ENCODE measurements around the gene ADAMTS15. TPM values are rescaled to one million over a fixed set of nuclear protein-coding genes. Genes with fewer than 3 reads are reported as not detected.

The ADAMTS15 gene
- total RNA-seq, 1 donor from 2014 or later, result 15.7 TPM

DNA sequence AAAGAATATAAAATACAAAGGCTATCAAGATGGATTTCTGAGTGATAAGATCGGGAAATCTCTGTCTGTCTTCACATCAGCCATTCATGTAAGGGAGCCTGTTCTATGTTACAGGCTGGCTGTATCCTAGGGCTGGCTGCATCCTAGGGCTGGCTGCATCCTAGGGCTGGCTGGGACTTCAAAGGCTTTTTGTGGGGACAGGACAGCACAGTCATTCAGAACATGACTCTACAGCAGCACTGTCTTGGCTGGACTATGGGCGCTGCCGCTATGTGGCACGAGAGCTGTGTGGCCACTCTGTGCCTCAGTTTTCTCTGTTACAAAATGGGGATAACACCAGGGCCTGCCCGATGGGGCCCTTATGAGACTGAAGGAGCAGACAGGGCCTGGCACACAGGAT lies 30.2 kb upstream of the ADAMTS15 start:
- H3K36me3 ChIP-seq (ENCODE audit: control insufficient read depth in 3 of 3, insufficient read depth in 3 of 3, low read length in 3 of 3), result no peaks in the 10 kb centered on the region
- H3K4me1 ChIP-seq (ENCODE audit: control insufficient read depth in 3 of 3, insufficient read depth in 3 of 3, low read length in 3 of 3), result peaks cover 3 to 16% (median 13%) of the 10 kb centered on the region in 3 donors
- H3K27ac ChIP-seq (ENCODE audit: low read depth, low read length), result no peak overlapping the region
- H3K27me3 ChIP-seq (ENCODE audit: control insufficient read depth in 3 of 3, insufficient read depth in 3 of 3, low read length in 3 of 3), result peaks cover 11 to 22% (median 14%) of the 10 kb centered on the region in 3 donors
- no peak overlapping the region for H3K4me3 ChIP-seq (ENCODE audit: low read length in 3 of 3)
- no peaks in the 10 kb centered on the region for H3K9me3 ChIP-seq (ENCODE audit: control insufficient read depth in 3 of 3, low read length in 3 of 3)
- peak overlapping the region in 1 of 3 donors; percentile 54 for H3K9ac ChIP-seq (ENCODE audit: low read depth in 1 of 3, low read length in 3 of 3)

DNA sequence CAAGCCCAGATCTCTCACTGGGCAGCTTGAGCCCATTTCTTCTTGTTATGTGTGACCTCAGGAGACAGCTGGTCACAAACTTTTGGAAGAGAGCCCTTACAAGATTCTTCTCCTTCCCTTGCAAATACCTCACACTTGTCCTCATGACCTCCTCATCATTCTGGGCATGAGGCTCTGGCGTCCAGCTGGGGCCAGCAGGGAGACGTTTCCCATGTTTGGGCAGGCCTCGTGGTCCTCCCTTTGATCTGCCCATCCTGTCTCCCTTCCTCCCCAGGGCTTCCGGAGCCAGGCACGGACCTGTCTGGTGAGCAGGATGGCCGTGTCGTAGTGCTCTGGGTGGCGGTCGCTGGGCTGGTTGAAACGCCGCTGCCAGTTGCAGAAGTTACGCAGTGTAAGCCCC lies 29.7 kb upstream of the ADAMTS15 start:
- Histone ChIP-seq H3K9me3 (ENCODE audit: control insufficient read depth in 3 of 3, low read length in 3 of 3) (no peaks in the 10 kb centered on the region), H3K36me3 (ENCODE audit: control insufficient read depth in 3 of 3, insufficient read depth in 3 of 3, low read length in 3 of 3) (no peaks in the 10 kb centered on the region), H3K27ac (ENCODE audit: low read depth, low read length) (no peak overlapping the region), H3K4me1 (ENCODE audit: control insufficient read depth in 3 of 3, insufficient read depth in 3 of 3, low read length in 3 of 3) (peaks cover 3 to 11% (median 11%) of the 10 kb centered on the region in 3 donors), H3K9ac (ENCODE audit: low read depth in 1 of 3, low read length in 3 of 3) (no peak overlapping the region), H3K27me3 (ENCODE audit: control insufficient read depth in 3 of 3, insufficient read depth in 3 of 3, low read length in 3 of 3) (peaks cover 11 to 22% (median 14%) of the 10 kb centered on the region in 3 donors), H3K4me3 (ENCODE audit: low read length in 3 of 3) (no peak overlapping the region)

DNA sequence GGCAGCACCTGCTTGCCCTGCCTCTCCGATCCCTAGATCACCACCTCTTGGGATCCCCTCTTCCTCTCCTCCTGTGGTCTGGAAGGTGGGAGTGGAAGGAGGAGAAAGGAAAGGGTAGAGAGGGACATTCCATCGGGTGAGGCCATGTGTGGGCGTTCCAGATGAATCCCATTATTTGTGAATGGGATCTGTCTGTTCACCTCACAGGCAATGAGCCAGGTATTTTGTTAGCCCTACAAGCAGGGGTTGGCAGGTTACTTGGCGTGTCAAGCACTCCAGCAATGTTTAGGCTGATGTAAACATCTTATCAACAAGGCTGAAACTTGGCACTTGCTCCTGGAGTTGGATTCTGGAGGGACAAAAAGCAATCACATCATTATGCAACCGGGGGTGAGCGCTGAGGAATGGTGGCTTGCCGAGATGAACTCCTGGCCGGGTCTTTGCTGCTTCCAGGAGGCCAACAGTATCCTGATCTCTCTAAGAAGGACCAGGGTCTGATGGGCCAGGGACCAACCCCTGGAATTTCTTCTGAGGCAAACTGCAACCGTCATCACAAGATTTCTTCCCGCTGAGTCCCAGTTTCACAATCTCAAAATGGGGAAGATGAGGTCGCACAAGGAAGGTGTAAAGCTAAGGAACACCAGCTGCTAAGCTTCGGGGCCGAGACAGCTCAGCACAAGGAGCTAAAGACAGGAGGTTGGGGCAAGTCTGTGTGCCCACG lies 27.8 kb upstream of the ADAMTS15 start:
- H3K9ac ChIP-seq (ENCODE audit: low read depth in 1 of 3, low read length in 3 of 3), result no peak overlapping the region
- no peak overlapping the region for H3K4me3 ChIP-seq (ENCODE audit: low read length in 3 of 3)
- no peaks in the 10 kb centered on the region for H3K36me3 ChIP-seq (ENCODE audit: control insufficient read depth in 3 of 3, insufficient read depth in 3 of 3, low read length in 3 of 3)
- peaks cover 11 to 23% (median 12%) of the 10 kb centered on the region in 3 donors for H3K27me3 ChIP-seq (ENCODE audit: control insufficient read depth in 3 of 3, insufficient read depth in 3 of 3, low read length in 3 of 3)
- H3K9me3 ChIP-seq (ENCODE audit: control insufficient read depth in 3 of 3, low read length in 3 of 3), result no peaks in the 10 kb centered on the region
- H3K4me1 ChIP-seq (ENCODE audit: control insufficient read depth in 3 of 3, insufficient read depth in 3 of 3, low read length in 3 of 3), result peaks cover 3 to 11% (median 10%) of the 10 kb centered on the region in 3 donors
- no peak overlapping the region for H3K27ac ChIP-seq (ENCODE audit: low read depth, low read length)

DNA sequence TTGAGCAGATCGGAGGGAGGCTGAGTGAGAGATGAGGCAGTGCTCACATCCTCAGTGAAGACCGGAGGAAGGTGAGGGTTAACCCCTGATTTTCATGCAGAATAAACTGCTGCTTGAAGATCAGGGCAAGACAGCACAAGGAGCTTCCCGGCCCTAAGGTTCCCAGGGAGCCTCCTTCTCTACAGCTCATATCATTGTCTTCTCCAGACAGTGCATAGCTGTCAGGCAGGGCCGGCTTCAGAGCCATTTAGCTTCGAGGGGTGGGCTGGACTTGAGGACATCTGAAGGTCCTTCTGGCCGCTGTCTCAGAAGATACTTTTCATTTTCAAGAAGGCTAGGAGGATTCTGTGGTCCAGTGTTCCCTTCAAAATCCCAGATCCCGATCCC lies 27.3 kb upstream of the ADAMTS15 start:
- Histone ChIP-seq H3K9ac (ENCODE audit: low read depth in 1 of 3, low read length in 3 of 3) (no peak overlapping the region), H3K27me3 (ENCODE audit: control insufficient read depth in 3 of 3, insufficient read depth in 3 of 3, low read length in 3 of 3) (peaks cover 10 to 21% (median 12%) of the 10 kb centered on the region in 3 donors), H3K27ac (ENCODE audit: low read depth, low read length) (no peak overlapping the region), H3K4me3 (ENCODE audit: low read length in 3 of 3) (no peak overlapping the region), H3K36me3 (ENCODE audit: control insufficient read depth in 3 of 3, insufficient read depth in 3 of 3, low read length in 3 of 3) (no peaks in the 10 kb centered on the region), H3K9me3 (ENCODE audit: control insufficient read depth in 3 of 3, low read length in 3 of 3) (no peaks in the 10 kb centered on the region), H3K4me1 (ENCODE audit: control insufficient read depth in 3 of 3, insufficient read depth in 3 of 3, low read length in 3 of 3) (peaks cover 3 to 11% (median 10%) of the 10 kb centered on the region in 3 donors)

GRCh38 chr11:130421697-130422096 lies 26.7 kb upstream of the ADAMTS15 start:
- Histone ChIP-seq H3K9me3 (ENCODE audit: control insufficient read depth in 3 of 3, low read length in 3 of 3) (no peaks in the 10 kb centered on the region), H3K4me3 (ENCODE audit: low read length in 3 of 3) (no peak overlapping the region), H3K9ac (ENCODE audit: low read depth in 1 of 3, low read length in 3 of 3) (no peak overlapping the region), H3K27ac (ENCODE audit: low read depth, low read length) (no peak overlapping the region), H3K36me3 (ENCODE audit: control insufficient read depth in 3 of 3, insufficient read depth in 3 of 3, low read length in 3 of 3) (no peaks in the 10 kb centered on the region), H3K4me1 (ENCODE audit: control insufficient read depth in 3 of 3, insufficient read depth in 3 of 3, low read length in 3 of 3) (peaks cover 4 to 14% (median 13%) of the 10 kb centered on the region in 3 donors), H3K27me3 (ENCODE audit: control insufficient read depth in 3 of 3, insufficient read depth in 3 of 3, low read length in 3 of 3) (peaks cover 12 to 26% (median 17%) of the 10 kb centered on the region in 3 donors)

DNA sequence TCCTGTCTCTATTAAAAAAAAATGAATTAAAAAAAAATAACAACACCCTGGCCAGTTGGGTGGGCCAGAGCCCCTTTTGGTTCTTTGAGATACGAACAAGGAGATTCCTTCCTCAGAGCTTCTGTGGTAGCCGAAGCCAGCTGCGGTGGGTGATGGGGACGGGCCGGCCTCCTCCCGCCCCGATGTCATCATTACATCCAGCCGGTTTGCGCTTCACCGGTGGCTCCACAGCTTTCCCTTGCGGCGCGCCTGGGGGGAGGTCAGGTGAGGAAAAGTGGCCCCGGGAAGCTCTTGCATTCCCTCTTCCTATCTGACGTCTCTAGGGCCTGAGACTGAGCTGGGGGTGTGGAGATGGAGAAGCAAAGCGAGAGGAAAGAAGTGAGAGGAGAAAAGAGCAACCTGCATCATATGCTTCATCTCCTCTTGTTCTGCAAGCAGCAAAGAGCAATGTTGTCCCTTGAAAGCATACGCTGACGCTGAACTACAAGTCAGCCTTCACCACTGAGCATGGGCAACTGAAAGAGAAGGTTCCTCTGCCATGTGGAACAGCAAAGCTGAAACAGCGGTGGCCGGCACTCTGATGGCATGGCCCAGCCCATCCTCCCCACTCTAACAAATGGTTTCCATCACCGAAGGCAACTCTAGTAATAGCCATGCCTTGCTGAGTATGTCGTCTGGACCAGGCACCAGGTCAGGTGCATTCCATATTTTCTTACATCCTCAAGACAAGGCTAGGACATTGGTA lies 26.0 kb upstream of the ADAMTS15 start:
- H3K27ac ChIP-seq (ENCODE audit: low read depth, low read length), result no peak overlapping the region
- H3K9ac ChIP-seq (ENCODE audit: low read depth in 1 of 3, low read length in 3 of 3), result no peak overlapping the region
- no peaks in the 10 kb centered on the region for H3K36me3 ChIP-seq (ENCODE audit: control insufficient read depth in 3 of 3, insufficient read depth in 3 of 3, low read length in 3 of 3)
- peaks cover 19 to 33% (median 23%) of the 10 kb centered on the region in 3 donors for H3K27me3 ChIP-seq (ENCODE audit: control insufficient read depth in 3 of 3, insufficient read depth in 3 of 3, low read length in 3 of 3)
- peaks cover 7 to 21% (median 18%) of the 10 kb centered on the region in 3 donors for H3K4me1 ChIP-seq (ENCODE audit: control insufficient read depth in 3 of 3, insufficient read depth in 3 of 3, low read length in 3 of 3)
- no peak overlapping the region for H3K4me3 ChIP-seq (ENCODE audit: low read length in 3 of 3)
- no peaks in the 10 kb centered on the region for H3K9me3 ChIP-seq (ENCODE audit: control insufficient read depth in 3 of 3, low read length in 3 of 3)

- no peaks in the 10 kb centered on the region for H3K9me3 ChIP-seq (ENCODE audit: control insufficient read depth in 3 of 3, low read length in 3 of 3)
- H3K4me1 ChIP-seq (ENCODE audit: control insufficient read depth in 3 of 3, insufficient read depth in 3 of 3, low read length in 3 of 3), result peaks cover 7 to 22% (median 17%) of the 10 kb centered on the region in 3 donors
- no peak overlapping the region for H3K27ac ChIP-seq (ENCODE audit: low read depth, low read length)
- H3K4me3 ChIP-seq (ENCODE audit: low read length in 3 of 3), result no peak overlapping the region
- peaks cover 24 to 40% (median 30%) of the 10 kb centered on the region in 3 donors for H3K27me3 ChIP-seq (ENCODE audit: control insufficient read depth in 3 of 3, insufficient read depth in 3 of 3, low read length in 3 of 3)
- H3K36me3 ChIP-seq (ENCODE audit: control insufficient read depth in 3 of 3, insufficient read depth in 3 of 3, low read length in 3 of 3), result no peaks in the 10 kb centered on the region
- no peak overlapping the region for H3K9ac ChIP-seq (ENCODE audit: low read depth in 1 of 3, low read length in 3 of 3)
Measured at GRCh38 chr11:130423541-130424142, 24.8 kb upstream of the ADAMTS15 start.

DNA sequence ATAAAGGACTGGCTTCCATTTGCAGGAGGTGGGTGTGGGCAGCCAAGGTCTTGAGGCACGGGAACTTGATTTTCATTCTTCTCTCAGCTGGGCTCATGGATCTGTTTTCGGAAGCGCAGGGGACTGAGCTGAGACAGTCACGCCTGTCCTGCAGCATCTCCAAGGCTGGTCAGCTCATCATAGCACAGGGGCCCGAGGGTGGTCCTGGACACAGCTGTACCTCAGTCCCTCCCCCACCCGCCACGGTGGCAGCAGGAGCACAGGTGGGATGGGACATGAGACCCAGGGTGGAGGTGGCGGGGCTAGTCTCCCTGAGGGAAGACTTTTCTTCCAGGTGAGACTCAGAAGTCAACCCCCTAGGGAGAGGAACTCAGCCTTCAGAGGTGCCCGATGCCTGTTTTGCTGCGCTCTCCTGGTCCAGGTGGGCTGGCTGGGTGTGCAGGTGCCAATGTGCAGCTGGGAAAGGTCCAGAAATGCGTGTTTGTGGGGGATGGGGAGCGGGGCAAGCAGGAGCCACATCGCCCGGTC lies 23.8 kb upstream of the ADAMTS15 start:
- H3K36me3 ChIP-seq (ENCODE audit: control insufficient read depth in 3 of 3, insufficient read depth in 3 of 3, low read length in 3 of 3), result no peaks in the 10 kb centered on the region

GRCh38 chr11:130425156-130425555 lies 23.3 kb upstream of the ADAMTS15 start:
- Histone ChIP-seq H3K9me3 (ENCODE audit: control insufficient read depth in 3 of 3, low read length in 3 of 3) (no peaks in the 10 kb centered on the region), H3K27me3 (ENCODE audit: control insufficient read depth in 3 of 3, insufficient read depth in 3 of 3, low read length in 3 of 3) (peaks cover 36 to 50% (median 36%) of the 10 kb centered on the region in 3 donors), H3K4me3 (ENCODE audit: low read length in 3 of 3) (no peak overlapping the region), H3K27ac (ENCODE audit: low read depth, low read length) (no peak overlapping the region), H3K4me1 (ENCODE audit: control insufficient read depth in 3 of 3, insufficient read depth in 3 of 3, low read length in 3 of 3) (peaks cover 8 to 23% (median 13%) of the 10 kb centered on the region in 3 donors), H3K36me3 (ENCODE audit: control insufficient read depth in 3 of 3, insufficient read depth in 3 of 3, low read length in 3 of 3) (no peaks in the 10 kb centered on the region), H3K9ac (ENCODE audit: low read depth in 1 of 3, low read length in 3 of 3) (no peak overlapping the region)

More for the DNA sequence above, 23.8 kb upstream of the ADAMTS15 start:
- H3K9ac ChIP-seq (ENCODE audit: low read depth in 1 of 3, low read length in 3 of 3), result no peak overlapping the region
- no peak overlapping the region for H3K27ac ChIP-seq (ENCODE audit: low read depth, low read length)
- H3K4me3 ChIP-seq (ENCODE audit: low read length in 3 of 3), result no peak overlapping the region
- H3K4me1 ChIP-seq (ENCODE audit: control insufficient read depth in 3 of 3, insufficient read depth in 3 of 3, low read length in 3 of 3), result peaks cover 8 to 23% (median 13%) of the 10 kb centered on the region in 3 donors
- H3K27me3 ChIP-seq (ENCODE audit: control insufficient read depth in 3 of 3, insufficient read depth in 3 of 3, low read length in 3 of 3), result peaks cover 31 to 50% (median 34%) of the 10 kb centered on the region in 3 donors
- H3K9me3 ChIP-seq (ENCODE audit: control insufficient read depth in 3 of 3, low read length in 3 of 3), result no peaks in the 10 kb centered on the region
